ENCODE data around the gene HIC1.

GRCh38 chr17:2051933-2052559 is 2.9 kb upstream of the HIC1 start:
- TF ChIP-seq PBX3 (IDR thresholded peaks at IDR 0.05) (no peak), GABPA (IDR thresholded peaks at IDR 0.05; ENCODE audit: low read depth) (no peak), CTCF (IDR thresholded peaks at IDR 0.05) (no peak), POLR2AphosphoS5 (IDR thresholded peaks at IDR 0.05; ENCODE audit: low read depth, low read length) (no peak), MAX (IDR thresholded peaks at IDR 0.05; ENCODE audit: low read depth) (no peak), YY1 (IDR thresholded peaks at IDR 0.05; ENCODE audit: low read depth) (no peak), MXI1 (IDR thresholded peaks at IDR 0.05; ENCODE audit: low read depth, low read length) (no peak), ELF1 (IDR thresholded peaks at IDR 0.05) (no peak), USF1 (IDR thresholded peaks at IDR 0.05; ENCODE audit: borderline replicate concordance, low read depth) (no peak), SIN3A (IDR thresholded peaks at IDR 0.05; ENCODE audit: borderline replicate concordance, low read depth, low read length) (no peak)

Measured in SK-N-SH (cell line).